HK-2 (cell line): Measurements from ENCODE around the gene MRC2.

Source experiments
- DNase-seq: peaks from one replicate; pipeline ENCODE4 v3.0.0-alpha.2; 2018; ENCODE audit not compliant: unreplicated experiment

The MRC2 gene

GRCh38 chr17:62614142-62614541 lies 13.3 kb upstream of the MRC2 start:
- peak; percentile 52 for DNase-seq

GRCh38 chr17:62615503-62615902 lies 12.0 kb upstream of the MRC2 start:
- DNase-seq: no peak

- DNase-seq: no peak
Observed at GRCh38 chr17:62616993-62617893, 10.2 kb upstream of the MRC2 start.

- DNase-seq: no peak
Observed at GRCh38 chr17:62617894-62618472, 9.5 kb upstream of the MRC2 start.

GRCh38 chr17:62618647-62619416 lies 8.6 kb upstream of the MRC2 start:
- no peak for DNase-seq

- no peak for DNase-seq
Observed at GRCh38 chr17:62619417-62620155, 7.9 kb upstream of the MRC2 start.

- DNase-seq: no peak
Observed at GRCh38 chr17:62621223-62621622, 6.2 kb upstream of the MRC2 start.

- no peak for DNase-seq
Observed at GRCh38 chr17:62625184-62625869, 2.1 kb upstream of the MRC2 start.

GRCh38 chr17:62625870-62626200 lies 1.6 kb upstream of the MRC2 start:
- DNase-seq: no peak

- no peak for DNase-seq
Observed at GRCh38 chr17:62626719-62627218, 701 bp upstream of the MRC2 start.

- DNase-seq: peak; percentile 45
Observed at GRCh38 chr17:62627904-62628633, 599 bp downstream of the MRC2 start.

GRCh38 chr17:62628831-62629555 lies 1.5 kb downstream of the MRC2 start:
- DNase-seq: no peak

GRCh38 chr17:62629556-62630364 lies 2.3 kb downstream of the MRC2 start:
- no peak for DNase-seq

GRCh38 chr17:62630365-62631085 lies 3.1 kb downstream of the MRC2 start:
- DNase-seq: no peak

- no peak for DNase-seq
Observed at GRCh38 chr17:62631086-62631935, 3.8 kb downstream of the MRC2 start.

GRCh38 chr17:62631936-62632924 lies 4.8 kb downstream of the MRC2 start:
- DNase-seq: no peak
